ENCODE results near the gene SPSB1.

GRCh38 chr1:9413071-9413876, 120.6 kb downstream of the SPSB1 start:
- TF ChIP-seq CTCF (optimal IDR thresholded peaks at IDR 0.05 in 1 of 3, IDR thresholded peaks at IDR 0.05 in 1 of 3, conservative IDR thresholded peaks at IDR 0.05 in 1 of 3; ENCODE audit: extremely low read depth in 1 of 3, insufficient read depth in 2 of 3, low read length in 3 of 3) (no peak), EZH2 (IDR thresholded peaks at IDR 0.05; ENCODE audit: low read length) (no peak)

Measured in keratinocyte (primary cell).